IPS DF 19.7 (cell line): ENCODE data around the gene ST3GAL2.
"Not testable (repeated sequence)": the region's sequence is repeated elsewhere in the genome, so short reads cannot be mapped to it uniquely, and the experiment has no call there.

ENCODE experiments used
- DNase-seq: peaks from one replicate; pipeline ENCODE4 v3.0.0-alpha.2; 2013; ENCODE audit warnings: low read depth, low spot score

ST3GAL2 gene

DNA sequence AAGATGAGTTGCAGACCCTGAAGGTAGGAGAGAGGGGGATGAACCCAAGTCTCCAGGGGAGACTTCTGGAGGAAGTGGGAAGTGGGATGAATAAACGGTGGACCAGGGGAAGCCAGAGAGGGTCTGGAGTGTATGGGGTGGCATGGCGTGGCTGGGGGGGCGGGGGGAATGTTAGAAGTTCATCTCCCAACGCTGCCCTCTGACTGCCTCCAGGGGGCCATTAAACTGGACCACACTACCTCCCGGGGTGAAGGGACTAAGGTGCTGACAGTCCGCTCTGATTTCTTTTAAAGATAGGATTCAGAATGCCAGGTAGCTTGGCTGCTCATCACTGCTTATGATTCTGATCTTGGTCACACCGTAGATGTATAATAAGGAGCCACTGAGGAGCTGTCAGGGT lies 21.2 kb downstream of the ST3GAL2 start:
- DNase-seq, result no peak

DNA sequence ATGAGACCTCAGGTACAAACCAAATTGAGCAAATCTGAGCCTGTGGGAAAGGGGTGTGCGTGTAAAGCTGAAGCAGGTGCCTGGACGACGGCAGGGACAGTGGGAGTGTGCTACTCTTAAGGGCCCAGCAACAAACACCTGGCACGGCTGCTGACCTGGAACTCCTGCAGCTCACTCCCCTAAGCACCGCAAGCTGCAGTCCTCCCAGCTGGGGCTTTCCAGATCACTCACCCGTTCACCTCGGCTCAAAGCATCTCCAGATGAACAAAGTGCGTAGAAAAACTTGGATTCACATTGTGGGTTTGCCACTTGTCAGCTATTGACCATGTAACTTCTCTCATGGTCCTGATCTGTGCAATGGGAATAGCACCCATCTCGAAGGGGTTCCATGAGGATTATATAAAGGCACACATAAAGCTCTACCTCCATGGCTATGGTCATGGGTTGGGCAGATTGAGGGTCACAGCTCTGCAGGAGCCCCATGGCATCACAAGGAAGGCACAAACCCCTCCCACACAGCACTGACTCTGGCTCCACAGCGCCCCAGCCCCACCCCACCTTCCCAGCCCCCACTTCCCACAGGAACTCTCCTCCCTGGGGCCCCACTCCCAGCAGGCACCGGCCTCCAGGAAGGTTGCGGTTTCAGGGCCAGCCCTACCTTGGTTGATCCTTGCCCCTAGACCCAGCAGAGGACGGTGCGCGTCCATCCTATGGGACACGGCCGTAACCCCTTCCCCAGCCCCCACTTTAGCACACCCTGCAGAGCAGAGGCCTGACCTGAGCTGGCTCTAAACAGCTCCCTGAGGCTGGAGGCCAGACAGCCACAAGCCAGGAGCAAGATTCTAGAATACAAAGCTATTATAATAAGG lies 21.9 kb downstream of the ST3GAL2 start:
- no peak for DNase-seq

DNA sequence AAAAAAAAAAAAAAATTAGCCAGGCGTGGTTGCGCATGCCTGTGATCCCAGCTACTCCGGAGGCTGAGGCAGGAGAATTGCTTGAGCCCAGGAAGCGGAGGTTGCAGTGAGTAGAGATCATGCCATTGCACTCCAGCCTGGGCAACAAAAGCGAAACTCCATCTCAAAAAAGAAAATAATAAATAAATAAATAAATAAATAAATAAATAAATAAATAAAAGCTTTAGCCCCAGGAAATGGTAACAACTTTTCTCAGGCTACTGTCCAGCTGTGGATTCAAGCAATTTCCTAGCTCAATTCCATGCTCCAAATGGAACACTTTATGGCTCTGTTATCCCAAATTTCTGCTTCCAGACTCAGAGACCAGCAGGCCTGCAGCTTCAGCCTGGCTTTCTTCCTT lies 25.3 kb downstream of the ST3GAL2 start:
- not testable (repeated sequence) for DNase-seq

DNA sequence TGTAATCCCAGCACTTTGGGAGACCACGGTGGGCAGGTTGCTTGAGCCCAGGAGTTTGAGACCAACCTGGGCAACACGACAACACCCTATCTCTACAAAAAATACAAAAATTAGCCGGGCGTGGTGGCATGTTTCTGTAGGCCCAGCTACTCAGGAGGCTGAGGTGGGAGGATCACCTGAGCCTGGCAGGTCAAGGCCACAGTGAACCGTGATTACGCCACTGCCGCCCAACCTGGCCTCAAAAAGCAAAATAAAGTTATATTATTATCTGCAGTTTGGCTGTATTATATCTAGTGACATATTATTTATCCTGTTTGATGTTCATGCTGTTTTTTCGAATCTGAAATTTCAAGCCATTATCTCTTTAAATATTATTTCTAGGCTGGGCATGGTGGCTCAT lies 26.5 kb downstream of the ST3GAL2 start:
- no peak for DNase-seq

DNA sequence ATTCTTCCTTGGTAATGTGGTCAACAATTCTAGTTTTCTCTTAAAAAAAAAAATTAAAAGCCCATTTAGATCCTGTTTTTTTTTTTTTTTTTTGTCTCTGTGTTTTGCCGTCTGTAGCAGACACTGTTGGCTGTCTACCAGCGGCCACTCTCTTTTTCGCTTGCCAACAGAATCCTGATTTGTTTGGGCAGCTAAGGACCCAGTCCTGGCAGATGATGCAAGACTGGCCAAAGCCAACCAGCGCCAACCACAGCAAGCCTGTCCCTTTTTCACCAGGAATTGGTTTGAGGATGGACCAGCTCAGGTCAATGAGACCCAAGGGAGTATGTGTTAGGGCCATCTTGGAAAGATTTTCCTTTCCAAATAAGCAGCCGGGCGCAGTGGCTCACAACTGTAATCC lies 28.2 kb downstream of the ST3GAL2 start:
- DNase-seq, result no peak

DNA sequence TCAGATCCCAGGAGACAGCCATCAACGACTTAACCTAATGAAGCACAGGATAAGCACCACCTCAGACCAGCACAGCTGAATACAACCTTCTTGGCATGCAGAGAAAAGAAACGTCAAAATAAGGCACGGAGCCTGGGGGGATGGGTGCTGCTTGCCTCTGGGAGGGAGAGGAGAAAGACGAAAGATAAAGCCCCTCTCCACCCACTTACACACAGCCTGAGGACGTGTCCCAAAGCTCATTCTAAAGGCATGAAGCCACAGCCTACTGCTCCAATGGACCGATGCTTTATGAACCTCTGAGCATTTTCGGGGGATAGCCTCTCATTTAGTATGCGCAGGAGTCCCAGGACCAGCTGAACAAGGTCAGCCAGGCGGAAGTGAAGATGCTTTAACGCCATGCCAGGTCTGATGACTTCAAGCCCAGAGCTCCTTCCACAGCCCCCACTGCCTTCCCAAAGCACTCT lies 31.1 kb downstream of the ST3GAL2 start:
- DNase-seq, result no peak

DNA sequence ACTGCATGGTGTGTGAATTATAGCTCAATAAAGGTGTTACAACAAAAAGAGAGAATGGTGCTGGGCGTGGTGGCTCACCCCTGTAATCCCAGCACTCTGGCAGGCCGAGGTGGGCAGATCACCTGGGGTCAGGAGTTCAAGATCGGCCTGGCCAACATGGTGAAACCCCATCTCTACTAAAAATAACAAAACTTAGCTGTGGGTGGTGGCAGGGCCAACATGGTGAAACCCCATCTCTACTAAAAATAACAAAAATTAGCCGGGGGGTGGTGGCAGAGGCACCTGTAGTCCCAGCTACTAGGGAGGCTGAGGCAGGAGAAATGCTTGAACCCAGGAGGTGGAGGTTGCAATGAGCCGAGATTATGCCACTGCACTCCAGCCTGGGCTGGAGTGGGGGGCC lies 32.8 kb downstream of the ST3GAL2 start:
- DNase-seq, result not testable (repeated sequence)

DNA sequence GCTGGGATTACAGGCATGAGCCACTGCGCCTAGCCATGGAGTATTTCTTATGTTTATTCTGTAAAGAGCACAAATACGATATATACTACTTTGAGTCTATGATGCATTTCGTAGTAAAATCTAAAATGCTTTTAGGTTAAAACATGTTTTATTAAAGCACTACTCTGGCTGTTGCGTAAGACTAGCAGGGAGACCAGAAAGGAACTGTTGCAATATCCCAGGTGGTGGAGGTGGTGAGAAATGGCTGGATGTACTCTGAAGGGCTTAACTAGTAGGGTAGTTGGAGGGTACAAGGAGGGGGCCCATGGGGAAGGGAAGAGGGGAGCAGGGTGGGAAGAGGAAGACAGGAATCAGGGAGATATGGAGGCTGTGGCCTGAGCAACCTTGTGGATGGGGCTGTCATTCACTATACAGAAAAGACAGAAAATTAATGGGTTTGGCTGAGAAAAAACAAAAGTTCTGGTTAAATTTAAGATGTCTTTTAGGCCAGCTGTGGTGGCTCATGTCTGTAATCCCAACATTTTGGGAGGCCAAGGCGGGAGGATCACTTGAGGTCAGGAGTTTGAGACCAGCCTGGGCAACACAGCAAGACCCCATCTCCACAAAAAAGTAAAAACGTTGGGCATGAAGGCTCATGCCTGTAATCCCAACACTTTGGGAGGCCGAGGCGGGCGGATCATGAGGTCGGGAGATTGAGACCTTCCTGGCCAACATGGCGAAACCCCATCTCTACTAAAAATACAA lies 35.8 kb downstream of the ST3GAL2 start:
- no peak for DNase-seq

DNA sequence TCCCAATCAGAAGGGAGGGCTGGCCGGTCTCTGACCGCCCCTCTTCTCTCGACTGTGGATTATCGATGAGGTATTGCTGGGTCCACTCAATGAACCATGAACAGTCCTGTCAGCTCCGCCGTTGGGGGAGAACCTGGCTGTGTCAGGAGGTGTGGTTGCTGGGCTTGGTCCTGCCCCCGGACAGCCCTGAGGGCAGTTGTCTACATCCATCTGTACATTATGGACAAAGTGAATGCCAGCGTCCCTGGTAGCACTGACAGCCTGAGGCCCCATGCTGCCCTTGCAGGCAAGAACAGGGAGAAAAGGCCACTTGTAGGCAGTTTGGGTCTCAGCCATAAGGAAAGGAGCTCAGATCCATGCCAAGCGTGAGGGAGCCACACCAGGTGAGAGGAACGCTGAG lies 38.9 kb downstream of the ST3GAL2 start:
- DNase-seq, result no peak

DNA sequence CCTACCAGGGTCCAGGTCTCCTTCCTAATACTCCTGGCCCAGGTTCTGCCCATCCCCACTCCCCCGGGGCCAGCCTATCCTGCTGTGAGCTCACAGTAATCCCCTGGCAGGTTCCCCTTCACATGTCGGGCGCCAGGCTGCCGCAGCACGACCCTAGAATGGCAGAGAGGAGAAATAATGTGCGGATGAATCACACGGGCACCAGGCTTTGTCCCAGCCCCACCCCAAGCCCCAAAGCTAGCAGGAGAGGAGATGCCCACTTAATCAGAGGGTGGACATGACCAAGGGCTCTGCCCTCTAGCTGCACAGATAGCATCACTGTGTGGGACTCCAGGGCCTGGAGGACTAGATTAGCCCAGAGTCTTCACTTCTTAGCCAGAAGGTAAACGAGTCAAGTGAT lies 39.5 kb downstream of the ST3GAL2 start:
- DNase-seq, result no peak

DNA sequence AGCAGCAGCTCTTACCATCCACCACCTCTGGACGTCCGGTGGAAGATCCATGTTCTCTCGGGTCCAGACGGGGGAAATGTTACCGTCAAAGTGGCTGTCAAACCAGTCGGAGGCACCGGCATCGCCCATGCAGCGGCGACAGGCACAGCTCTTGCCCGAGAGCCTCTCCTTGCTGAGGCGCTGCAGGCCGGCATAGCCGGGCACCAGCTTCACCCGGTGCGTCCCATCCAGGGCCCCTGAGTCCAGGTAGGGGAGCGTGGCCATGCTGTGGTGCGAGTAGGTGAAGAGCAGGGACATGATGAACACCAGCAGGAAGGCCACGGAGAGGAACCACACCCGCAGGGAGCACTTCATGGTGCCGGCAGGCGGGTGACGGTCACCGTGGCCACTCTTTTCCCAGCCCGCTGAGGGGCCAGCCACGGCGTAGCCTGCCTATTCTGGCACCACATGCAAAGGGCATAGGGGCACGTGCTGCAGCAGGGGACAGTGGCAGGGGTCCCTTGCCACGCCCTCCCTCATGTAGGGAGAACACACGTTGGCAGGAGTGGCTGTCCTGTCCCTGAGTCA lies 40.6 kb downstream of the ST3GAL2 start:
- no peak for DNase-seq

DNA sequence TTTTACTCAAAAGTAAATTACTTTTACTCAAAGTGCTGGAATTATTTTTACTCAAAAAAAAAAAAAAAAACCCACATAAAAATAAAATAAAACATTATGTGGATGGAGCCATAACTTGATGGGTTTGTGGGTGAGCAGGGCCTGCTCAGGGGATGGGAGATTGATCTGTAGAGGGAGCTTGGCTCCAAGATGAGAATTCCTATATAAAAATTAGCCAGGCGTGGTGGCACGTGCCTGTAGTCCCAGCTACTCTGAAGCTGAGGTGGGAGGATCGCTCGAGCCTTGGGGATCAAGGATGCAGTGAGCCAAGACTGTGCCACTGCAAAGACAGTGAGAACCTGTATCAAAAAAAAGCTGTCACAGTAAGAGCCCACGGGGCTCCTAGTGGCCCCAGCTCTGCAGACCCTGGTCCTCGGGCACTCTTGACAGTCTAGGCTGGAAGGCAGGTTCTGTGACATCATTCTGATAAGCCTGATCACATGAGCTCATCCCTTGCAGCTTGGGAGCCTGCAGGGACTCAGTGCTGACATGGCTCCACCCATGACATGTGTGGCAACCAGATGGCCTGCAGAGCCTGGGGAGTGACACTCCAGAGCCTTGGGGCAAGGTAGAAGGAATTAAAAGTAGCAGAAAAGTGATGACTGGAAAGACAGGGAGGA lies 42.5 kb downstream of the ST3GAL2 start:
- no peak for DNase-seq

DNA sequence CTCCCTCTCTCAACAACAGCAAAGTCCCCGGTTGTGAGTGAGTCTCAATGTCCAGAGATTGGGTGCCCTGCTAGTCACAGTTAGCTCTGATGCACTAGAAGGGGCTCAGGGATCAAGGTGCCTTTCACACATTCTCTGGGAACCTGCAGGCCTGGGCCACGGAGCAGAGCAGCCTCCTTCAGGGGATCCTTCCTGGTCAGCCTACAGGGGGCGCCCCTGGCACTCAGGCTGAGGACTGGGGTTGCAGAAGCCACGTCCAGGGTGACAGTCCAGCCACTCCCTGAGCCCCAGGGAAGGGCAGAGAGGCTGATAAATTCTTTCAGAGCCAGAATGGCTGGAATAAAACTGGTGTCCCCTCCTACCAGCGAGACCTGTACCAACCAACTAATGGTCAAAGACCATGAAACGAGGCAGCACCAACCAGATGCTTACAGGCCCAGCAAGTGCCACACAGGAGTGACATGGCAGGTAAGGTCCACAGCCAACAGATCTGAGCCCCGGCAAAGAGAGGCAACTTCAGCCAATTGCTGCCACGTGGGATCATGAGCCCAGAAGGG lies 43.5 kb downstream of the ST3GAL2 start:
- peak; percentile 40 for DNase-seq

DNA sequence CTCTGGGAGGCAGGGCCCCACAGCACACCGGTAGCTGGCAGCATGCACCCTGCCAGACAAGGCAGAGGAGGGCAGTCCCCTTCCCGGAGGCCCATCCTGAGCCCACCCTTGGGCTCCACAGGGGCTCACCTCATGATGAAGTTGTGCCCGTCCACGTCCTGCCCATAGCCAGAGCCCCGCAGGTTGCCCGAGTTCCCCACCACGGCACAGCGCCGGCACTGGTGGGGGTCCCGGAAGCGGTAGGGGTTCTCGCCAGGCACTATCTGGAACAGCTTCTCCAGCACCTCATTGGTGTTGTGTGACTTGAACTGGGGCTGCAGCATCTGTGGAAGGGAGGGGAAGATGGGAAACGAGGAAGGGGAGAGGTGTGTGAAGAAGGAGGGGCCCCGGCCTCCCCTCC lies 44.0 kb downstream of the ST3GAL2 start:
- no peak for DNase-seq

DNA sequence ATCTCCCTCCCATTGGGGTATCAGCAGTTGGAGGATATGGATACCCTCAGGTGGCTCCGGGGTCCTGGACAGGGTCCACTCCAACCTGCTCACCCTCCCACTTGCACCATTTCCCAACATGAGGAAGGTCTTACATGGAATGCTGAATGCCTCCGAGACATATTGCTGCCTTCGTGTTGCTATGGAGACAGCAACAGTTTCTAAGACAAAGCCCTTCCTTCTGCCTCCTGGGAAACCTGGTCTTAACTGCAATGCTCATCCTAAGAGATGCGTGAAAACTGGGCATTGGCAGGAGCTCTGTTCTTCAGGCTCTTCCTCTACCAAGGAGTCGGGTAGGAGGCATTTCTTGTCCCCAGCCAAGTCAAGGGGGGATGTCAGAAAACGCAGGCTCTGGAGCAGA lies 45.2 kb downstream of the ST3GAL2 start:
- DNase-seq, result no peak

DNA sequence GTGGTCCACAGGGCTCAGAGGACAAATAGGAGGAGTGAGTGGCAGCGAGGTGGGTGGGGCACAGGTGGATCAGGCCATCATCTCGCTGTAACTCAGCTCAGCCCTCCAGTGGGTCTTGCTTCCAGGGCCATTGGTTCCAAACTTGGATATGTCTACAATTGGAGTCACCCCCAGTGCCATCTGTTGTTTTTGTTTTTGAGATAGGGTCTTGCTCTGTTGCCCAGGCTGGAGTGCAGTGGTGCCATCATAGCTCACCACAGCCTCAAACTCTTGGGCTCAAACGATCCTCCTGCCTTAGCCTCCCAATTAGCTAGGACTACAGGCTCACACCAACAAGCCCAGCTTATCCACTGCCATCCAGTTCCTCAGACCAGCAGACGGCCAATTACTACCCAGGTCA lies 46.3 kb downstream of the ST3GAL2 start:
- no peak for DNase-seq

DNA sequence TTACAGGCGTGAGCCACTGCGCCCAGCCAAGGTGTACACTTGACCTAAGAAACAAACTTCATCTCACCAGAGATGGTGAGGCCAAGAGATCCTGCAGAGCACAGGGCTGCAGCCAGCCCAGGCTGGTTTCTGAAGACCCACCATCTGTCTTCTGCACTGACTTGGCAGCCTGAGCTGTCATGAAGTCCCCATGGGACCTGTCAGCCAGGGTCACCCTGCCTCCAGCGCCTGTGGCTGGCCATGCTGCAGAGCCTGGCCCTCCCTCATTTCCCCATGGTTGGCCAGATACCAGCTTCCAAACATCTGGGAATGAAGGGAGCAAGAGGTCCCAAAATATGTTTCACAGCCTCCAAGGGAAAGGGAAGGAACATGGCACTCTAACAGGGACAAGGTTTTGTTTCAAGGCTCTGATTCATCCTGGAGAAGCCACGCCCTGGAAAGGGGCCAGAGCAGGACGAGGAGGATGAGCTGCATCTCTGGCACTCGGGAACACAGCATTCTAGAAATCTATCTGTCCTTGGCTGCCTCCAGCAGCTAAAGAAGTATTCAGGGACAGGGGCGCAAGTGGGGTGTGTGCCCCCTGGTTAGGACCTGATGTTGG lies 46.9 kb downstream of the ST3GAL2 start:
- no peak for DNase-seq

DNA sequence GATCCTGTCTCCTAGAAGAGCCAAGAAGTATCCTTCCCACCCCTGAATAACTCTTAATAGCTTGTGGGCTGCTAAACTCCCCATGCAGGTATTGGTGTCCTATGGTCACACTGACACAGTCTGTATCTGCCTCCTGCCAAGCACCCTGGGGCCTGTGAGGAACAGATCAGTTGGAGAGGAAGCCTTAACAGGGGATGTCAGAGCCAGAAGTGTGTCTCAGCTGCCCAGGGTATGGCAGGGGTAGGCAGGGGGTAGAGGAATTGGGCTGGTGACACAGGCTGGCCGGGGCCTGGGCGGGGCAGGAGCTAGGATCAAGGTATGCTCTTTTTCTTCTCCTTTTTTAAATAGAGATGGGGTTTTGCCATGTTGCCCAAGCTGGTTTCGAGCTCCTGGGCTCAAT lies 47.5 kb downstream of the ST3GAL2 start:
- DNase-seq, result no peak

DNA sequence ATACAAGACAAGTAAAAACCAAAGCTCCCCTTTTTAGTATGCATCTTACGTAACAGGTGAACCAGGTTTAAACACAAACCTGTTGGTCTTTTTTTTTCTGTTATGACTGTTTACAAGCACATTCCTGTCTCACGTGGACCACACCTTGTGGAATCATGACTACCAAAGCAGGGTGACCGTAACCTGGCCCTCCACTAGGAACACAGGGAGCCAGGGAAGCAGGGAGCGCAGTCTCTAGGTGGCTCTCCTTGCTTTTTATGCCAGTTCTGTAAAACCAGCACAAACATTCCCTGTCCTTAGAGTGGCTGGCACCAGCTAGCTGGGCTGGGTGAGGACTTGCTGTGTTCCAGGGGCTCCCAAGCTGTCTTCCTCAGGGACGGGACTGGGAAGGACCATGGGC lies 48.1 kb downstream of the ST3GAL2 start:
- DNase-seq, result no peak

DNA sequence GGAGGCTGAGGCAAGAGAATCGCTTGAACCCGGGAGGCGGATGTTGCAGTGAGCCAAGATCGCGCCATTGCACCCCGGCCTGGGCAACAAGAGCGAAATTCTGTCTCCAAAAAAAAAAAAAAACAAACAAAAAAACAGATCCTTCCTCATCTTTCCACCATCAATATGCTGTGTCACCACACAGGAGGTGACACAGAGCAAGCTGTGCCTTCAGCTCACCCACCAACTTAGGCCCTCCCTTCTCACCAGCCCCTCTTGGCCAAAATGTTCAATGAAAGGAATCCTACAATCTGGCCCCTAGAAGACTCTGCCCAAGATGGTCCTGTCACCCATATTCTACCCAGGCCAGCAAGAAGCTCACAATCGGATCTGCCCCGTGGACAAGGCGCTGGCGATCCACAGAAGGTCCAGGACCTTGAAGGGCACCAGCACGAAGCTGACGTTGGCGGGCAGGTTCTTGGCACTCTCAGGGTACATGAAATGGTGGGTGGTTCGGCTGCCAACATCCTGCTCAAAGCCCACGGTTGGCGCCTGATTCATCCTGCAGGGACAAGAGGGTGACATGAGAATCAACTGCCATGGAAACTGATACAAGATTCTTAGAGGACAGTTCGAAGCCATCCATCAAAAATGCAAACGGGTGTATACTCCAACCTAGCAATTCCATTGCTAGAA lies 50.8 kb downstream of the ST3GAL2 start:
- no peak for DNase-seq
